Measurements from ENCODE around the gene YPEL3.

Gene YPEL3

DNA sequence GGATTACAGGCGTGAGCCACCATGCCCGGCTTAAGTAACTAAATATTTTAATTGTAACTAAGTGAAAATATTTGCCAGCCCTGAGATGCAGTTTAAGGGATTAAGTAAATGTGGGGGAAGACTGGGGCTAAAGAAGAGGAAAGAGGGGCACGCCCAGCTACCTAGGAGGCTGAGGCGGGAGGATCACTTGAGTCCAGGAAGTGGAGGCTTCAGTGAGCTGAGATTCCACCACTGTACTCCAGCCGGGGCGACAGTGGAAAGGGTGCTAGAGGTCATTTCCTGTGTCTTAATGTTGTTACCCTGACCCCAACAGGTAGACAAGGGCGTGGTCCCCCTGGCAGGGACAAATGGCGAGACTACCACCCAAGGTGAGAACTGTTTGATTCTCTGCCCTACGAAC is 27.7 kb downstream of the YPEL3 start:
- DNase-seq: no peak

DNA sequence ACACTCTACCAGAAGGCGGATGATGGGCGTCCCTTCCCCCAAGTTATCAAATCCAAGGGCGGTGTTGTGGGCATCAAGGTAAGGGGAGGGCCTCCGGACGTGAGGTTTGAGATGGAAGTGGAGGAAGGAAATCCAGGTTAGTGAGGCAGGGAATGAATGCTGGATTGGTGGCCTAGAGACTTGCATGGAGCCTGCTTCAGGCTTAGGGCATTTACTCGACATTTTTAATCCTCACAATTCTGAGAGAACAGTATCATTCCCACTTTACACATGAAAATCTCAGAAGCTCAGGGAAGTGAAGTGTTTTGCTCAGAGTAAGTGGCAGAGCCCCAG is 28.5 kb downstream of the YPEL3 start:
- DNase-seq: no peak

DNA sequence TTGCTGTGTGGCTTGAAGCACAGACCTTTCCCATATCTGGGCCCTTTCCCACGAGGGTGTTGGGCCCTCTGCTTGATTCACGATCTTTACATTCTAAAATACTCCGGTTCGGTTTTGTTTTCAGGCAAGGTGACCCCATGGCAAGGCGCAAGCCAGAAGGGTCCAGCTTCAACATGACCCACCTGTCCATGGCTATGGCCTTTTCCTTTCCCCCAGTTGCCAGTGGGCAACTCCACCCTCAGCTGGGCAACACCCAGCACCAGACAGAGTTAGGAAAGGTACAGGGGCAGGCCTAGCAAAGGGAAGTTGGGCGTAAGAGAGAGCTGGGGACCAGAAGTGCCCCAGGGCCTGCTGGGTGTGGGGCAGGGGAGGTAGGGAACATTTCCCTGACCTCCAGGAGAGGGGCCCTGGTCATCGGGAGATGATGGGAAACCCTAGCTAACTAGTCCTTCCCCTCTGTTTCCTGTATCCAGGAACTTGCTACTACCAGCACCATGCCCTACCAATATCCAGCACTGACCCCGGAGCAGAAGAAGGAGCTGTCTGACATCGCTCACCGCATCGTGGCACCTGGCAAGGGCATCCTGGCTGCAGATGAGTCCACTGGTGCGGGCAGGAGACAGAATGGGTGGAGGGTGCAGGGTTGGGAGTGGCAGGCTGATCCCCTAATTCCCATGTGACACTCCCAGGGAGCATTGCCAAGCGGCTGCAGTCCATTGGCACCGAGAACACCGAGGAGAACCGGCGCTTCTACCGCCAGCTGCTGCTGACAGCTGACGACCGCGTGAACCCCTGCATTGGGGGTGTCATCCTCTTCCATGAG is 29.0 kb downstream of the YPEL3 start:
- DNase-seq: no peak

DNA sequence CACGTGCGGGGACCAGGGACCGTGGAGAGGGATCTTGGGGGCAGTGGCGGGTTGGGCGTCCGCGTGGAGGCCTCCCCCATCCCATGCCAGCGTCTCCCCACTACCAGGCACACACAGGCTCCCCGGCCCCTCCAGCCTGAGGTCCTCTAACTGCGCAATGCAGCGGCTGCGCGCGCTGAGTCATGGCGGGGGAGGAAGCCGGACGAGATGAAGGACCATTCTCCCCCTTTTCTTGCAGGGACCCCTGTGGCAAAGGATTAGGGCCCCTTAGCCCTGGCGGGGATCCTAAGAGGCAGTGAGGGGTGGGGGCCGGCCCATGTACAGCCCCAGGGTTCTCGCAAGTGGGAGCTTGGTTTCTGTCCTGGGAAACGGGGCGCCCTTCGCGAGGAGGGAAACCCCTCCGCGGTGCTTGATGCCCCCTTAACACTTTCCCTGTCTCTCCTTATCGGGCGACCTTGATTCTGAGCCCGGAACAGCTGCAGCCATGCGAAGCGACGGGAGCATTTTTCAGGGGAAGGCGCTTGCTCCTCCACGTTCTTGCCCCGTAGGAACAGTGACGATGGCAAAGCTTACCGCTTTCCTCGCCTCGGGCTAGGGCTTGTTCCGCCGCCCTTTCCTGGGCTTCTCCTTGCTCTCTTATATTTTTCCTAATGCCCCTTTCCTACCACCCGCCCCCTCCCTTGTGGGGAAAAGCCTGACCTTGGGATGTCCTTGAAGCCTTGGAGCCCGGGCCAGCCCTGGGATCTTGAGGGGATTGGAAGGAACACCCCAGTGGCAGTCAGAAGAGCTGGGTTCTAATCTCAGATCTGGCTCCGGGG is 29.9 kb downstream of the YPEL3 start:
- DNase-seq: peak; percentile 43

DNA sequence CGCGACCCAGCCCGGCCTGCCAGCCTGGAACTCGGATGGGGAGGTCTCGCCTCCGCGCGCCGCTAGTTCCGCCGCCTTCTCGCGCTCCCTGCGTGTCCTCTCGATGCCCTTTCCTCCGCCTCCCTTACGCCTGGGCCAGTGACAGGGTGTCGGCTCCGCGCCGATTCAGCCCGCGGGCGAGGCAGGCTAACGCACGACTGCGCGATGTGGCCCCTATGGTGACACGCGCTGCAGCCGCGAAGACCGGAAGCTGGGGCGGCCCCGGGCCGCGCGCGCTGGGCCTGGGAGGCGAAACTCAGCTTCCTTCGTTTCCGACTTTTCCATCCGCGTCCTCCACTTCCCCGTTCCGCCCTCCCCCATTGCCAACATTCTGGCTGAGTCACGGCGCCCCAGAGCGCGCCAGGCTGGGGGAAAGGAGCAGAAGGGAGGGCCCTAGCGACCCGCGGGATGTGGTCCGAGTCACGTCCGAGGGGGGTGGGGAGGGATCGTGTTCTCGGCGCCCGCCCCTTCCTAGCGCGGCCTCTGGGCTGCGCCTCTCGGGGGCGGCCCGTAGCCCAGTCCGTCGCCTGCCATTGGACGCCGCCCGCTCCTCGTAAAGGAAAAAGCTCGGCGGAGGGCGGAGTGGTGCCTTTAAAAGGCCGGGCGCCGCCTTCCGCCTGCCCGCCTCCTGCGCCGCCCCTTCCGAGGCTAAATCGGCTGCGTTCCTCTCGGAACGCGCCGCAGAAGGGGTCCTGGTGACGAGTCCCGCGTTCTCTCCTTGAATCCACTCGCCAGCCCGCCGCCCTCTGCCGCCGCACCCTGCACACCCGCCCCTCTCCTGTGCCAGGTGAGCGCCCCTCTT is 30.7 kb downstream of the YPEL3 start, which contains the start of gene ALDOA:
Gene ALDOA (plus strand): TSS at position 659 of the 841 bp plus-strand sequence. CDS start 1,138 bp downstream, outside the sequence.
- DNase-seq: peak; percentile 96

DNA sequence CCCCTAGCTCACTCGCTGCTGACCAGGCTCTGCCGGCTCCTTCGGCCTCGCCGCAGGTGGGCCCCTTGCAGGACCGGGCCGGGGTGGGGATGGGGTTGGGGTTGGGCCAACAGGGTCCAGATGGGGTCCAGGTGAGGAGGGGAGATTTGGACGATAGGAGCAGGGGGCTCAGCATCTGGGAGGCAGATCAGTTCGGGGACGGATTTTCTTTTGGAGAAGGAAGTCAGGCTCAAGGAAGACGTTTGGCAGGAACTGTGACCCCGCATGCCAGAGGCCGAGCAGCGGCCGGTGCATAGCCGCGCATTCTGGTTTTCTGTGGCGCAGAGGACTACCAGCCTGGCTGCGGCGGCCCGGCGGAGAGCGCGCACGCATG is 31.3 kb downstream of the YPEL3 start:
- no peak for DNase-seq

DNA sequence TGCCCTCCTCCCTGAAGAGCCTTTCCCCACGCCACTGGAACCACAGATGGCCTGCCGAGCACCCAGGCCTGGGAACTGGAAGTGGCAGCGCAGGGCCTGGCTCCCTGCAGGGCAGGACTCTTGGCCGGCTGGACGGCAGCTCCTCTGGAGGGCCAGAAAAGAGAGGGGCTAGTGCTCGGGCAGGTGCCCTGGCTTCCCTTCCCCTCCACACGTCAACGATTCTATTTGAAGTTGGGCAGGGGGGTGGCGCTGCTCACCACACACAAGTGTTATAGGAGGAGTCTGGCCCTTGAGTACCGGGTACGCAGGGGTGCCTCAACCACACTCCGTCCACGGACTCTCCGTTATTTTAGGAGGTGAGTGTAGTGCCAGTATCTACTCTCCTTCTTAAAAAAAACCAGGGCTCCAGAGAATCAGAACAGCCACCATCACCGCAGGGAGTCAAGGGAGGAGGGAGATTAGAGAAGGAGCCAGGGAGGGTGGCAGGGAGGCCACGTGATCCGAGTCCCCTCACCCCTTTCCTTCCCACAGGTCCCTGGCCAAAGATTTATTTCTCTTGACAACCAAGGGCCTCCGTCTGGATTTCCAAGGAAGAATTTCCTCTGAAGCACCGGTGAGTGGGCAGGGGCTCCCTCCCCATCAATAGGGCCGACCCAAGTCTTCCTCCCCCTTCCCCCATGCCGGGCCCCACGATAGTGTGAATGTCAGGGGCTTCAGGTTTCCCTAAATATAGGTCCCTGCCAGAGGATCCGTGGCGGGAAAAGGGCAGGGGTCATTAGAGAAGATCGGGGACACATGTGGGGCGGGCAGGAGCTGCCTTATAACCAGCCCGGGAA is 31.9 kb downstream of the YPEL3 start:
- DNase-seq: peak; percentile 64

DNA sequence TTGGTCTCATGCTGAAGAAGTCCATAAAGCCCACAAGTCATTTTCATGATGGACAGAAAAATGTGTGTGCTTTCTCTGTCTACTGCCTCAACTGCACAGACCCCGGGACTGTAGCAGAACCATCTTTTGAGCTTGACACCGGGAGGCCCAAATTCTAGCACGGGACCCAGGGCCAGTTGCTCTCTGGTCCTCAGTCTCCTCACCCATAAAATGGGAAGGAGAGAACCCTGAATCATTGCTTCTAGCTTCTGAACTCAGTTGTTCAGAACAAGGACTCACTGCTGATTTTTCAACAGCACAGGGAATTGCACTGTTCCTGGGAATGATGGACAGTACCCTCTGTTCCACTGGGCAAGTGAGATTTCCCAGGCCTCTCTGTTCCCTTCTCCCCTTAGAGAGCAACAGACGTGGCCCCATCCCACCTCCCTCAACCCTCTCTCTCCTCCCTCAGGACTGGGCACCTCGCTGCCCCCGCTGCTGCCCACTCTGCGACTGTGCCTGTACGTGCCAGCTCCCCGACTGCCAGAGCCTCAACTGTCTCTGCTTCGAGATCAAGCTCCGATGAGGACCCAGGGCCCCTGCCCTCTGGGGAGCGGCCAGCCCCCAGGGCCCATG is 32.6 kb downstream of the YPEL3 start:
- no peak for DNase-seq

DNA sequence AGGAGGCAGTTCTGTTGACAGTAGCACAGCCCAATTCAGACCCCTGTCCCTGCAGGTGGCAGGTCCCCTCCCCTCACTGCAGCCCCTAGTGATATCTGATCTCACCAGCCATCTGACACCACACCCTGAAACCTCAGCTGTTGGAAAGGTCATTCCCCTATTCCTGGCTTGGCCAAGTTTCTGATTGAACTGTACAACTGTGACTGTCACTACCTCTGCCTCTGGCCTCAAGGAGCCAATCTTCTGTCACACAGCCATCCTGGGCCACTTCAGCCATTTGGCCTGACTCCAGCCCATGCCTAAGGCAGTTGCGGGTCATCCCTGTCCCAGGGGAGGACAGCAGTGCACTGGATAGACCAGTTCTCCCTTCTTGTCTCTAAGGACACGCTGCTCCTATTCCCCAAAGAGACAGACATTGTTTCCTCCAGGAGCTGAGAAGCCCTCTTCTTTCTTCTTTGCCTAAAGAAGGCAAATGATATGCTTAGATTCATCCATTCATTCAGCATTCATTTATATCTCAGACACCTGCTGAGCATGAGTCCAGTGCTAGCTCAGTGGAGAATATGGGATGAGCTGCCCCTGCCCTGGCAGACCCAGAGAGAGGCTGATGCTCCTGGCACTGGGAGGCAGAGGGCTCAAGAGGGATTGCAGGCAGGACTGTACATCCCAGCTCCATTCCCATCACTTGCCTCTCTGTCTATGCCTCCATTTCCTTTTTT is 35.0 kb downstream of the YPEL3 start:
- no peak for DNase-seq

DNA sequence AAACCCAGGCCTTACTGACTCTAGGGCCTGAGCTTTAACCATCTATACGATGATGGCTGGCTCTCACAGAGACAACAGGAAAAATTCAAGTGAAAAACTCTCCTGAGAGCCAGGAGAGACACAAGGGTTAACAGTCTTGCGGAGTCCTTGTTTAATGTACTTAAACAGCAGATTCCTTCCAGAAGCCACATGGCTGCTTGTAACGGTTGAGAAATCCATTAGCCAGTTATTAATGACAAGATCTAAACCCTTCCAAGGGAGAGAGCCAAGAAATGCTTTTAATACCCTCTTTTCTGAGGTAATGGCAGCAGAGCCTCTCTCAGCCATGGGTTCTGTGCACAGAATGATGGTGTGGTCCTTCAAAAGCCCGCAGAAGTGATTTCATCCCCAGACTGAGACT is 35.7 kb downstream of the YPEL3 start:
- DNase-seq: no peak

DNA sequence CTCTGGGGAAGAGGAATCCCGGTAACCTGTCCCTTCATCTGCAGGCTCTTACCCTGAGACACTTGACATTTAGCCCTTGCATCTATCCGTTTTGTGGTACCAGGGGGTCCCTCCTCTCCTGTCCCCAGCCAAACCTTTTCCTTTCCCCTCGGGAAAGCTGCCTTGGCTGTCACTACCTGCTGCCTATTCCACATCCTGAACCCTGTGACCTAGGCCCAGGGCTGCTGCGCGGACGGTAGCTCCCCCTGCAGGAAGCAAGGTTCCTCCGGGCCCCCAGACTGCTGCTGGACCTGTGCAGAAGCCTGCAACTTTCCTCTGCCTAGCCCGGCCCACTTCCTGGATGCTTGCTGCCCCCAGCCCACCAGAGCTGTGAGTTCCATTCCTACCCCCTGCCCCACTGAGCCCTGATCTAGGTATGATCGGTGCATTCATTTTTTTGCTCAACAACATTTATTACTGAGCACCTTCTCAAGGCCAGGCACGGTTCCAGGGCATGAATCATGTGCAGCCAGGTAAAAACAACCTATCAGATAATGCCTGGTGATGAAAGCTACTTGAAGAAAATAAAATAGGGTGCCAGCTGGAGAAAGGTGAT is 41.0 kb downstream of the YPEL3 start:
- peak; percentile 11 for DNase-seq

DNA sequence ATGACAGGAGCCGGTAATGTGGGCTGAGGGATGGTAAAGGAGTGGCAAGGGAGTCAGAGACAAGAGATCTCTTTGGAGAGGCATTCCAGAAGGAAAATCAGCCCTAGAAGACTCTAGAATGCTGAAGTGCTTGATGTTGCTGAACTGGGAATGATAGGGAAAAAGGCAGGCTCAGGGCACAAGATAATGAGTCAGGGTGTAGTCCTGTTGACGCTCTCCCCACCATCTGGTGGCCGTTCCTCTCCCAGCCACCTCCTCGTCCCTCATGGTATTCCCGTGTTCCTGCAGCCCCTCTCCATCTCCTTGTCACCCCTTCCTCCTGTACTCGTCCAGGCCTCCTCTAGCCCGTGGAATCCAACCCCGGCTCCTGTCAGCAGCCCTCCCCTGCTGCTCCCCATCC is 41.6 kb downstream of the YPEL3 start:
- DNase-seq: no peak

DNA sequence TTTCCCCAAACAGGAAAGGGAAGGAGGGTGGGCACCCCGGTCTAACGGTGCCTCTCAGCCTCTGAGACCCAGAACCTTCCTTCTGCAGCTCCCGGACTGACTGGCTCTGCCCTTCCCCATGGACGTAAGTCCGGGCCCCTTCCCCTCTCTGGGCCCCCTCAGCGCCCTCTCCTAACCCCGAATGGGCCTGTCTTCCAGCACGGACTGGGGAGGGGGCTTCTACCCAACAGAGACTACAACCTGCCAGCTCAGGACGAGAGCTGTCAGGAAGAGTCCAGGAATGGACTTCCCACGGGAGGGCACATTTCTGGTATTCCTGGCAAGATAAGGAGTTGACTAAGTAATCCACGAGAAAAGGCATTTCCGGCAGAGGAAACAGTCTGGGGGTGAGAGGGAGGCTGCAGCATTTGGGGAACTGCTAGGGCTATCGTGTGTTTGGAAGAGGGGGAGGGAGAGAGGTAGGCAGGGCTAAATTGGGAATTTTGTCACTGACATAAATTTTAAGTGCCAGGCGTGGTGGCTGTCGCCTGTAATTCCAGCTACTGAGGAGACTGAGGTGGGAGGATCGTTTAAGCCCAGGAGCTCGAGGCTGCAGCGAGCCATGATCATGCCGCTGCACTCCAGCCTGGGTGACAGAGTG is 42.5 kb downstream of the YPEL3 start:
- no peak for DNase-seq

DNA sequence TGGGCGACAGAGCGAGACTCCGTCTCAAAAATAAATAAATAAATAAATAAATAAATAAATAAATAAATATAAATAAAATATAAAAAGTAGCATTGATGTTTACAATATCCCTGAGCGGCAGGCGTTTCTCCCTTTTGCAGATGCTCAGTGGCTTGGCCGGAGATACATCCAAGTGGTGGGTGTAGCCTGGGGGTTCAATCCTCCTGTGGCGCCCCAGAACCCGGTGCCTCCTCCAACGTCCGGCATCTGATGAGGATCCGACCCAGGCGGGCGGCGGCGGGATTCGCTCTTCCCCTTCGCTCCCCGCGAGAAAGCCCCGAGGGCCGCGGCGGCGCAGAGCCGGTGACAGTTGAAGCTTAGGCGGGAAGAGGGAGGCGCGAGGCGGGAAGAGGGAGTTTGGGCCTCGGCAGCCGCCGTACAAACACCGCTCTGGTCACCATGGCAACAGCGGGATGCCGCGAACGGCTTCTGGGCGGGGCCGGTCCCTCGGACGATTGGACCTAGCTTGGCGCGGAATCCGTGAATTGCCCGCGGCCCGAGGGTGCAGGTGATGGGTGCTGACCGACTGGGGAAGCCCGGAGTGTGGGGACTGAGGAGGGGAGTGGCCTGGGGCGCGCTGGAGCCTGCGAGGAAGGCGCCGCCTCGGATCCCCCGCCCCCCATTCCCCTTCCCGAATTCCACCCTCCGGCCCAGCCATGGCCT is 43.2 kb downstream of the YPEL3 start:
- DNase-seq: peak; percentile 88

DNA sequence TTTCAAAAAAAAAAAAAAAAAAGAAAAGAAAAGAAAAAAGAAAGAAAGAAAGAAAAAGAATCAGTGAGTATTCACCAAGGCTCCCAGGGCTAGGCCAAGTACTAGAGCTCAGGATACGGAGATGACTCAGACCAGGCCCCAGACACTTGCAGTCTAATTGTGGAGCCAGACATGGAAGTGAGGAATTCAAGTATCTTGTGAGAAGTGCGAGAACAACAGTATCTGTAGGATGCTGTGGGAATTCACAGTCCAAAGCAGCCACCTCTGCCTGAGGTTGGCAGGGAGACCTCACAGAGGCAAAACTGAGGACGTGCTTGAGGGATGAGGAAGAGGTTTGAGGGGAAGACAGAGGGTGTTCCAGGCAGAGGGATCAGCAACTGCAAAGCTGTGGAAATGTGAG is 44.5 kb downstream of the YPEL3 start:
- no peak for DNase-seq

DNA sequence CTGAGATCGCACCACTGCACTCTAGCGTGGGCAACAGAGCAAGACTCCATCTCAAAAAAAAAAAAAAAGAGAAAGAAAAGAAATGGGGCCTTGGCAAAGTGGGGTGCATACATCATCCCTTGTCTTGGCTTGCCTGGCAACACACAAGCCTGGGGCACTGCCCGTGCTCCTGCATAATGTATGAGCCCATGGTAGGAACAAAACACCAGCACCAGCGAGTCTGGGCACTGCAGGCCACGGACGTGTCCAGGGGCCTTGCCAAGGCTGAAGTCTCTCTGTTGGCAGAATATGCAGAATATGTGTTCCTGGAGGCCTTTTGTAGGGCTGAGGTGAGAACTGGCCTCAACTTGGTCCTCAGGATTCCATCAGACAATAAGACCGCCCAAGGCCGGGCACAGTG is 46.1 kb downstream of the YPEL3 start:
- DNase-seq: no peak

DNA sequence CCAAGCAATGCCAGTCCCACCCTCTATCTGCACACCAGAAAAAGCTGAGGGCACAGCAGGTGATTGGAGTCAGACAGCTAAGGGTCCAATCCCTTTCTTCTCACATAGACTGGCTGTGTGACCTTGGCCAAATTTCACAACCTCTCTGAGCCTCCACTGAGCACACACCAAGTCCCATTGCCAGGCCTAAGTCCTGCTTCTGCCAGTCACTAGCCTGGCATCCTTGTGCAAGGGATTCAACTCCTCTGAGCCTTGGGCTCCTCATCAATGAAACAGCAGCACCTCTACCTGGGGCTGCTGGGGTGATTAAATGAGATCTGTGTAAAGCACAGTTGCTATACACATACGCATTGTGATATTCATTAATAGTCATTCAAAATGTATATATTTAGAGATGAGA is 49.4 kb downstream of the YPEL3 start:
- DNase-seq: no peak

DNA sequence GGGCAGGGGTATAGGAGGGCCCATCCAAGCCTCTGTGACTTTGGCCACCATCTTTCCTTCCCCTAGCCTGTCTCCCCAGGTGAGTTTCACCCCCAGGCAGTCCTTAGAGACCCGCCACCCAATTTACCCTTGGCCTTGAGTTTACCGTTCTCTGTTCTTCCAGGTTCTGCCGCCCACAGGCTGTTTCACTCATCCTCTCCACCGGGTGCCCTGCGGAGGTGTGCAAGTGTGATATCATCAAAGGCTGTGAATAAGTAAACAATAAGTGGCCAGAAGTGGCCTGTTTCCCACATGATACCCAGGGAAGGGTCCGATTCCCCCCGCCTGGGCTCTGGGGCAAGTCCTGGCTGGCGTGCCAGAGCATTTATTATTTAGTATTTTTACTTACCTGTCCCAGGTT is 49.8 kb downstream of the YPEL3 start:
- no peak for DNase-seq
